Measurements from ENCODE around the gene CHST11. TPM values are rescaled to one million over a fixed set of nuclear protein-coding genes. Genes with fewer than 3 reads are reported as not detected.
"Not testable (repeated sequence)": the region's sequence is repeated elsewhere in the genome, so short reads cannot be mapped to it uniquely, and the experiment has no call there.

The CHST11 gene
- total RNA-seq, 1 donor from 2014 or later: 1.2 TPM

GRCh38 chr12:104779134-104779533, 322.4 kb downstream of the CHST11 start:
- ATAC-seq: no peak
- DNase-seq (ENCODE audit: low spot score): no peak

GRCh38 chr12:104782296-104782695, 325.5 kb downstream of the CHST11 start:
- DNase-seq (ENCODE audit: low spot score): no peak
- ATAC-seq: no peak

- DNase-seq (ENCODE audit: low spot score) (no peak), ATAC-seq (no peak)
Measured at GRCh38 chr12:104784592-104784991, 327.8 kb downstream of the CHST11 start.

- no peak for ATAC-seq
- no peak for DNase-seq (ENCODE audit: low spot score)
Measured at GRCh38 chr12:104785886-104786285, 329.1 kb downstream of the CHST11 start.

- DNase-seq (ENCODE audit: low spot score): no peak
- ATAC-seq: no peak
Measured at GRCh38 chr12:104786352-104786751, 329.6 kb downstream of the CHST11 start.

GRCh38 chr12:104788840-104789271, 332.1 kb downstream of the CHST11 start:
- DNase-seq (ENCODE audit: low spot score) (no peak), ATAC-seq (no peak)

- DNase-seq (ENCODE audit: low spot score) (no peak), ATAC-seq (peak; percentile 77)
Measured at GRCh38 chr12:104790296-104791125, 333.8 kb downstream of the CHST11 start.

GRCh38 chr12:104792570-104792969, 335.8 kb downstream of the CHST11 start:
- DNase-seq (ENCODE audit: low spot score) (no peak), ATAC-seq (no peak)

GRCh38 chr12:104793285-104793684, 336.5 kb downstream of the CHST11 start:
- ATAC-seq: no peak
- no peak for DNase-seq (ENCODE audit: low spot score)

GRCh38 chr12:104793968-104794367, 337.2 kb downstream of the CHST11 start:
- ATAC-seq: no peak
- DNase-seq (ENCODE audit: low spot score): no peak

GRCh38 chr12:104796475-104796862, 339.7 kb downstream of the CHST11 start:
- DNase-seq (ENCODE audit: low spot score) (no peak), ATAC-seq (no peak)

GRCh38 chr12:104799458-104799857, 342.7 kb downstream of the CHST11 start:
- no peak for ATAC-seq

GRCh38 chr12:104801005-104801404, 344.3 kb downstream of the CHST11 start:
- no peak for DNase-seq (ENCODE audit: low spot score)

More at GRCh38 chr12:104799458-104799857, 342.7 kb downstream of the CHST11 start:
- no peak for DNase-seq (ENCODE audit: low spot score)

GRCh38 chr12:104801427-104801826, 344.7 kb downstream of the CHST11 start:
- ATAC-seq: no peak
- DNase-seq (ENCODE audit: low spot score): no peak

More at GRCh38 chr12:104801005-104801404, 344.3 kb downstream of the CHST11 start:
- no peak for ATAC-seq

- no peak for DNase-seq (ENCODE audit: low spot score)
- no peak for ATAC-seq
Measured at GRCh38 chr12:104802208-104802607, 345.5 kb downstream of the CHST11 start.

GRCh38 chr12:104805186-104805585, 348.4 kb downstream of the CHST11 start:
- DNase-seq (ENCODE audit: low spot score): no peak
- no peak for ATAC-seq

- not testable (repeated sequence) for DNase-seq (ENCODE audit: low spot score); ATAC-seq
Measured at GRCh38 chr12:104806194-104806593, 349.4 kb downstream of the CHST11 start.

- ATAC-seq (no peak), DNase-seq (ENCODE audit: low spot score) (no peak)
Measured at GRCh38 chr12:104809251-104809650, 352.5 kb downstream of the CHST11 start.

- no peak for ATAC-seq
- no peak for DNase-seq (ENCODE audit: low spot score)
Measured at GRCh38 chr12:104809706-104810385, 353.1 kb downstream of the CHST11 start.

Data from left lobe of liver (tissue), 2 donors.